ENCODE results near the gene TRIM59.

GRCh38 chr3:160412477-160412876 lies 37.1 kb downstream of the TRIM59 start:
- no peak for TF ChIP-seq SREBF1 (IDR thresholded peaks at IDR 0.05; ENCODE audit: borderline replicate concordance, low read depth, low read length)
- no peak for TF ChIP-seq USF1 (CRISPR knock-in tag; IDR thresholded peaks at IDR 0.05)
- no peak for TF ChIP-seq MLX (CRISPR knock-in tag; conservative IDR thresholded peaks at IDR 0.05)
- no peak for TF ChIP-seq SP2 (IDR thresholded peaks at IDR 0.05; ENCODE audit: extremely low read depth, low read depth, low read length, poor library complexity, severe bottlenecking)
- TF ChIP-seq ZNF280B (CRISPR knock-in tag; IDR thresholded peaks at IDR 0.05): no peak
- no peak for TF ChIP-seq NCOA1 (IDR thresholded peaks at IDR 0.05; ENCODE audit: low read depth)
